Testis (tissue), 2 donors: ENCODE results near the gene IMMP2L.

Experiments
- POLR2A ChIP-seq: fragments of 450-650 bp; IDR thresholded peaks from one replicate; pipeline ENCODE4 v1.6.1; 2017; ENCODE audit warnings: antibody characterized with exemption, mild to moderate bottlenecking, moderate library complexity
- TF ChIP-seq, protein P1 (sequence below), 3 experiments: fragments of 450-650 bp in 2 of 3; fragments of 200-600 bp in 1 of 3; sonication (generic) in 1 of 3; IDR thresholded peaks; one replicate each; pipeline ENCODE4 v1.5.1; 2016 to 2019; ENCODE audit warnings: antibody characterized with exemption in 3 of 3, mild to moderate bottlenecking in 2 of 3, moderate library complexity in 1 of 3

DNA sequence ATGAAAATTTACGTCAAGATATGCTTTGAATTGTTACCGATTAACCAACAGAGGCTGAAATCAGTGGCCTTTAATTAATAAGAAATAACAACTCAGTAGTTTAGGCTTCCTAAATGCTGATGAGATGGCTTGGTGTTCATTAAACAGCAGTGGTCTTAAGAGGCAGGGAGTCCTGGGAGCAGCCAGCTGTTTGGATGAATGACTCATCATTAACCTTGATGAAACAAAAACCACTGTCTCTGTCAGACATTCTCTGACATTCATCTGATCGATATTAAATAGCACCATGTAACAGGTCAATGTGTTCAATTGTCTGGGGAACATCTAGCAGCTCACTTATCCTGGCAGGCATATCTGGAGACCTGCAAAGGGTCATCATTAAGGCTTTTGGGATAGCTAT, 705.6 kb downstream of the IMMP2L start:
- TF ChIP-seq, protein P1, sequence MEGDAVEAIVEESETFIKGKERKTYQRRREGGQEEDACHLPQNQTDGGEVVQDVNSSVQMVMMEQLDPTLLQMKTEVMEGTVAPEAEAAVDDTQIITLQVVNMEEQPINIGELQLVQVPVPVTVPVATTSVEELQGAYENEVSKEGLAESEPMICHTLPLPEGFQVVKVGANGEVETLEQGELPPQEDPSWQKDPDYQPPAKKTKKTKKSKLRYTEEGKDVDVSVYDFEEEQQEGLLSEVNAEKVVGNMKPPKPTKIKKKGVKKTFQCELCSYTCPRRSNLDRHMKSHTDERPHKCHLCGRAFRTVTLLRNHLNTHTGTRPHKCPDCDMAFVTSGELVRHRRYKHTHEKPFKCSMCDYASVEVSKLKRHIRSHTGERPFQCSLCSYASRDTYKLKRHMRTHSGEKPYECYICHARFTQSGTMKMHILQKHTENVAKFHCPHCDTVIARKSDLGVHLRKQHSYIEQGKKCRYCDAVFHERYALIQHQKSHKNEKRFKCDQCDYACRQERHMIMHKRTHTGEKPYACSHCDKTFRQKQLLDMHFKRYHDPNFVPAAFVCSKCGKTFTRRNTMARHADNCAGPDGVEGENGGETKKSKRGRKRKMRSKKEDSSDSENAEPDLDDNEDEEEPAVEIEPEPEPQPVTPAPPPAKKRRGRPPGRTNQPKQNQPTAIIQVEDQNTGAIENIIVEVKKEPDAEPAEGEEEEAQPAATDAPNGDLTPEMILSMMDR (IDR thresholded peaks at IDR 0.05): no peak
- TF ChIP-seq POLR2A: no peak
